ENCODE data around the gene LSMEM2.
A peak's percentile ranks its signal among the peaks of the same experiment; 100 is the strongest.

GRCh38 chr3:50324351-50325112, 45.6 kb downstream of the LSMEM2 start:
- TF ChIP-seq, protein P1, sequence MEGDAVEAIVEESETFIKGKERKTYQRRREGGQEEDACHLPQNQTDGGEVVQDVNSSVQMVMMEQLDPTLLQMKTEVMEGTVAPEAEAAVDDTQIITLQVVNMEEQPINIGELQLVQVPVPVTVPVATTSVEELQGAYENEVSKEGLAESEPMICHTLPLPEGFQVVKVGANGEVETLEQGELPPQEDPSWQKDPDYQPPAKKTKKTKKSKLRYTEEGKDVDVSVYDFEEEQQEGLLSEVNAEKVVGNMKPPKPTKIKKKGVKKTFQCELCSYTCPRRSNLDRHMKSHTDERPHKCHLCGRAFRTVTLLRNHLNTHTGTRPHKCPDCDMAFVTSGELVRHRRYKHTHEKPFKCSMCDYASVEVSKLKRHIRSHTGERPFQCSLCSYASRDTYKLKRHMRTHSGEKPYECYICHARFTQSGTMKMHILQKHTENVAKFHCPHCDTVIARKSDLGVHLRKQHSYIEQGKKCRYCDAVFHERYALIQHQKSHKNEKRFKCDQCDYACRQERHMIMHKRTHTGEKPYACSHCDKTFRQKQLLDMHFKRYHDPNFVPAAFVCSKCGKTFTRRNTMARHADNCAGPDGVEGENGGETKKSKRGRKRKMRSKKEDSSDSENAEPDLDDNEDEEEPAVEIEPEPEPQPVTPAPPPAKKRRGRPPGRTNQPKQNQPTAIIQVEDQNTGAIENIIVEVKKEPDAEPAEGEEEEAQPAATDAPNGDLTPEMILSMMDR (conservative IDR thresholded peaks at IDR 0.05; ENCODE audit: low read depth, low read length) = peak; percentile 66
- no peak for TF ChIP-seq EZH2 (IDR thresholded peaks at IDR 0.05; ENCODE audit: borderline replicate concordance, low read depth, low read length, poor library complexity, severe bottlenecking)

All from A673 (cell line).